Measurements from ENCODE around the gene CCDC157.
A peak's percentile ranks its signal among the peaks of the same experiment; 100 is the strongest.

The CCDC157 gene

DNA sequence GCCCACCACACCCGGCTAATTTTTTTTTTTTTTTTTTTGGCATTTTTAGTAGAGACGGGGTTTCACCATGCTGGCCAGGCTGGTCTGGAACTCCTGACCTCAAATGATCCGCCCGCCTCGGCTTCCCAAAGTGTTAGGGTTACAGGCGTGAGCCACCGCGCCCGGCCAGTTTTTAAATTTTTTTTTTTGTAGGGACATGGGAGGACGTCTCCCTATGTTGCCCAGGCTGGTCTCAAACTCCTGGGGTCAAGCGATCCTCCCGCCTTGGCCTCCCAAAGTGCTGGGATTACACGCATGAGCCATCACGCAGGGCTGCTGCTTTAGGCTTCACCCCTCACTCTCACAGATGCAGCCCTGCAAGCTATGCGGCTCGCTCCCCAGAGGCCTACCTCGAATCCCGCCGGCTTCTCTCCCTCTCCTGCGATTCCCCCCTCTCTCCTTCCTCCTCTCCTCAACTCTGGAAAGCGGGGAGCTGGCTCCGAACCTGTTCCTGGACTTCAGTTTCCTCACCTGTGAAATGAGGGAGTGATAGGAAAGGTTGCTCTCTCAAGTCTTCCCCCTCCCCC is 926 bp downstream of the CCDC157 start:
- Histone ChIP-seq H3K4me3 (ENCODE audit: low read depth, low read length) (peak overlapping the region; percentile 70), H3K27ac (no peak overlapping the region), H3K9ac (no peak overlapping the region)

DNA sequence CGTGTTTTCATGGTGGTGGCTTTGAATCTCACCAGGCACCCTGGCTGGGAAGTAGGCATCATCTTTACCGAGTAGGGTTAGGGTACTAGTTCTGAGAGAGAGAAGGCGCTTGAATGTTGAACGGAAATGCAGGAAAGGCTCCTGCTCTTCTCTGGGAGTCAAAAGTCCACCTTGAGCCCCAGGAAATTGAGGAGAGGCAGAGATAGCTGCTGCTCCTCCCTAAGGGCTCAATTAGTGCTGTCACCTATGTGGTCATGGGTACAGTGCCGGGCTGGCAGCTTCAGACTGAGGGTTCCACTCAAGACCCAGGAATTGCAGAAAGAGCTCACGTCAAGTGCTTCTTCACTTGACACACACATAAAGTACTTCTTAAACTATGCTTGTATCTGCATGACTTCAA is 1.7 kb downstream of the CCDC157 start:
- Histone ChIP-seq H3K27ac (no peak overlapping the region), H3K4me2 (ENCODE audit: low read length) (no peak overlapping the region), H3K4me1 (peaks cover 7% of the 10 kb centered on the region), H3K79me2 (peaks cover 23% of the 10 kb centered on the region), H3K9me3 (ENCODE audit: control insufficient read depth, low read length) (no peaks in the 10 kb centered on the region), H3K27me3 (ENCODE audit: control insufficient read depth, insufficient read depth, low read length) (no peaks in the 10 kb centered on the region), H2AFZ (no peak overlapping the region), H3K36me3 (ENCODE audit: control insufficient read depth, insufficient read depth, low read length) (no peaks in the 10 kb centered on the region), H3K9ac (no peak overlapping the region), H3K4me3 (ENCODE audit: low read depth, low read length) (no peak overlapping the region)
- TF ChIP-seq, protein P1, sequence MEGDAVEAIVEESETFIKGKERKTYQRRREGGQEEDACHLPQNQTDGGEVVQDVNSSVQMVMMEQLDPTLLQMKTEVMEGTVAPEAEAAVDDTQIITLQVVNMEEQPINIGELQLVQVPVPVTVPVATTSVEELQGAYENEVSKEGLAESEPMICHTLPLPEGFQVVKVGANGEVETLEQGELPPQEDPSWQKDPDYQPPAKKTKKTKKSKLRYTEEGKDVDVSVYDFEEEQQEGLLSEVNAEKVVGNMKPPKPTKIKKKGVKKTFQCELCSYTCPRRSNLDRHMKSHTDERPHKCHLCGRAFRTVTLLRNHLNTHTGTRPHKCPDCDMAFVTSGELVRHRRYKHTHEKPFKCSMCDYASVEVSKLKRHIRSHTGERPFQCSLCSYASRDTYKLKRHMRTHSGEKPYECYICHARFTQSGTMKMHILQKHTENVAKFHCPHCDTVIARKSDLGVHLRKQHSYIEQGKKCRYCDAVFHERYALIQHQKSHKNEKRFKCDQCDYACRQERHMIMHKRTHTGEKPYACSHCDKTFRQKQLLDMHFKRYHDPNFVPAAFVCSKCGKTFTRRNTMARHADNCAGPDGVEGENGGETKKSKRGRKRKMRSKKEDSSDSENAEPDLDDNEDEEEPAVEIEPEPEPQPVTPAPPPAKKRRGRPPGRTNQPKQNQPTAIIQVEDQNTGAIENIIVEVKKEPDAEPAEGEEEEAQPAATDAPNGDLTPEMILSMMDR (IDR thresholded peaks at IDR 0.05), result no peak

More for the DNA sequence above, 926 bp downstream of the CCDC157 start:
- Histone ChIP-seq H3K27me3 (ENCODE audit: control insufficient read depth, insufficient read depth, low read length) (no peaks in the 10 kb centered on the region), H3K4me1 (peaks cover 7% of the 10 kb centered on the region), H3K79me2 (peaks cover 23% of the 10 kb centered on the region), H3K4me2 (ENCODE audit: low read length) (peak overlapping the region; percentile 87), H2AFZ (no peak overlapping the region), H3K36me3 (ENCODE audit: control insufficient read depth, insufficient read depth, low read length) (no peaks in the 10 kb centered on the region), H3K9me3 (ENCODE audit: control insufficient read depth, low read length) (no peaks in the 10 kb centered on the region)
- TF ChIP-seq, protein P1 (IDR thresholded peaks at IDR 0.05), result no peak

DNA sequence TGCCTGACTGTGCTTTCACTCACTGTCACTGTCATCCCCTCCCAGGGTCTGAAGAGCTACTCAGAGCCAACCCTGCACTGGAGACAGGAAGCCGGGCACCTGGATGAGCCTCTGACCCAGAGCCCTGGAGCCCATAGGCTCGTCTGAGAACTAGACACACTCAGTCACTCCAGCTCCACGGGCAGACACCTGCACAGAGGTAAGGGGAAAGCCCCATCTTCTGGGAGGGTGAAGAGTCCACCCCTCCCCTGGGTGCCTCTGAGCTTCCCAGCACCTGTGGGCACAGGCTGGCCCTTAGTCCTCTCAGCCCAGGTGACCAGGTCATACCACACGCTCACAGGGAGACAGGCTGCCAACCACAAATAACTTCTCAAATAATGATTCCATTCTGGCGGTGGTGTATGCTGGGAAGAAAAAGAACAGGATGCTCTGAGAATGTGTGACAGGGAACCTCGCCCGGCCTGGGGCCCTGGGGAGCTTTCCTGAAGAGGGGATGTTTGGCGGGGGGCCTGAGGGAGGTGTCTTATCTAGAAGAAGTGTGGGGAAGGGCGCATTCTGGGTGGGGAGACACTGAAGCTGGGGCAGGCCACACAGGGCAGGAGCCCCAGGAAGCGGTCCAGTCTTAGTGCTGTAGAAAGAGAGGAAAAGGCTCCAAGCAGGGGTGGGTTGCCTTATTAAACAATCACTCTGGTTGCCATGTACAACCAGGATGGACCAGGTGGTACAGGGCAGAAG is 5.3 kb downstream of the CCDC157 start:
- no peaks in the 10 kb centered on the region for H3K9me3 ChIP-seq (ENCODE audit: control insufficient read depth, low read length)
- no peaks in the 10 kb centered on the region for H3K36me3 ChIP-seq (ENCODE audit: control insufficient read depth, insufficient read depth, low read length)
- no peak overlapping the region for H3K27ac ChIP-seq
- no peaks in the 10 kb centered on the region for H3K79me2 ChIP-seq
- H3K27me3 ChIP-seq (ENCODE audit: control insufficient read depth, insufficient read depth, low read length), result no peaks in the 10 kb centered on the region
- H3K9ac ChIP-seq, result no peak overlapping the region
- TF ChIP-seq, protein P1 (IDR thresholded peaks at IDR 0.05), result no peak
- no peak overlapping the region for H3K4me3 ChIP-seq (ENCODE audit: low read depth, low read length)
- H3K4me1 ChIP-seq, result no peaks in the 10 kb centered on the region
- H3K4me2 ChIP-seq (ENCODE audit: low read length), result no peak overlapping the region
- H2AFZ ChIP-seq, result no peak overlapping the region

DNA sequence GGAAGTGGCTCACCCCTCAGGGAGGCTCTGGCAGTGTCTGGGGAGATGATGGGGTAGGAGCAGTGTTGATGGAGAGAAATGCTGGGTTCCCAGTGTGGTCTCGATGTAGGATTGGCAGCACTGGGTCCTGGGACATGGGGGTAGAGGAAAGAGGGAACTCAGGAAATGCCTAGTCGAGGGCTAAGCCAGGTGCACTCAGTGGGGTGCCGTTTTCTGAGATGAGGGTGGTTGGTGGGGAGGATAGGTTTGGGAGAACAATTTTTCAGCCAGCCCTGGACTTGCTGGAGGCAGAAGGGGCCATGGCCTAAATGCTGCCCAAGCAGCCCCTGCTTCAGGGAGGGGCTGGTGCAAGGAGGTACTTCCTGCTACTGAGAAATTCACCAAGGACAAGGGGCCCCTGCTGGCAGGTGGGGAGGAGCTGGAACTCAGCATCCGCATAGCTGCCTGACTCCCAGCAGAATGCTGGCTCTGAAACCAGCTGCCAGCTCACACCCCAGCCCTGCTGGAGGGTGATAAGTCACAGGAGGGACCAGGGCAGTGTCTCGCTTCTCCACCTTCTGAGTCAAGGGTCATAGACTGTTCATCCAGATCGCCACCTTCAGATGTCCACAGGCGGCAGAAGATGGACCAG is 6.0 kb downstream of the CCDC157 start:
- no peak overlapping the region for H2AFZ ChIP-seq
- no peak overlapping the region for H3K4me3 ChIP-seq (ENCODE audit: low read depth, low read length)
- H3K79me2 ChIP-seq, result no peaks in the 10 kb centered on the region
- no peaks in the 10 kb centered on the region for H3K4me1 ChIP-seq
- no peaks in the 10 kb centered on the region for H3K36me3 ChIP-seq (ENCODE audit: control insufficient read depth, insufficient read depth, low read length)
- no peak overlapping the region for H3K4me2 ChIP-seq (ENCODE audit: low read length)
- H3K27ac ChIP-seq, result no peak overlapping the region
- H3K9me3 ChIP-seq (ENCODE audit: control insufficient read depth, low read length), result no peaks in the 10 kb centered on the region
- H3K27me3 ChIP-seq (ENCODE audit: control insufficient read depth, insufficient read depth, low read length), result no peaks in the 10 kb centered on the region
- TF ChIP-seq, protein P1 (IDR thresholded peaks at IDR 0.05), result no peak
- H3K9ac ChIP-seq, result no peak overlapping the region
